ENCODE results near the gene KANK3.

Gene KANK3

GRCh38 chr19:8338835-8339234 lies 4.2 kb downstream of the KANK3 start:
- no peaks in the 10 kb centered on the region for H3K9me3 ChIP-seq
- no peaks in the 10 kb centered on the region for H3K36me3 ChIP-seq
- H3K4me3 ChIP-seq (ENCODE audit: low read depth in 1 of 2, low read length in 1 of 2): no peak overlapping the region
- no peak overlapping the region for H3K27ac ChIP-seq
- H3K4me1 ChIP-seq (ENCODE audit: control insufficient read depth in 1 of 2, insufficient read depth in 1 of 2, low read depth in 1 of 2, low read length in 1 of 2): no peaks in the 10 kb centered on the region
- no peak for TF ChIP-seq CTCF (IDR thresholded peaks at IDR 0.05)
- peaks cover 99% of the 10 kb centered on the region for H3K27me3 ChIP-seq

GRCh38 chr19:8337728-8338127 lies 5.3 kb downstream of the KANK3 start:
- peaks cover 99% of the 10 kb centered on the region for H3K27me3 ChIP-seq
- no peak overlapping the region for H3K27ac ChIP-seq

GRCh38 chr19:8336660-8337059 lies 6.4 kb downstream of the KANK3 start:
- no peak for TF ChIP-seq CTCF (IDR thresholded peaks at IDR 0.05)
- Histone ChIP-seq H3K36me3 (no peaks in the 10 kb centered on the region), H3K27ac (no peak overlapping the region), H3K4me1 (ENCODE audit: control insufficient read depth in 1 of 2, insufficient read depth in 1 of 2, low read depth in 1 of 2, low read length in 1 of 2) (no peaks in the 10 kb centered on the region), H3K27me3 (peaks cover 99% of the 10 kb centered on the region), H3K4me3 (ENCODE audit: low read depth in 1 of 2, low read length in 1 of 2) (no peak overlapping the region), H3K9me3 (no peaks in the 10 kb centered on the region)

More at GRCh38 chr19:8337728-8338127, 5.3 kb downstream of the KANK3 start:
- H3K4me3 ChIP-seq (ENCODE audit: low read depth in 1 of 2, low read length in 1 of 2): no peak overlapping the region
- no peaks in the 10 kb centered on the region for H3K36me3 ChIP-seq
- no peaks in the 10 kb centered on the region for H3K4me1 ChIP-seq (ENCODE audit: control insufficient read depth in 1 of 2, insufficient read depth in 1 of 2, low read depth in 1 of 2, low read length in 1 of 2)
- no peak for TF ChIP-seq CTCF (IDR thresholded peaks at IDR 0.05)
- H3K9me3 ChIP-seq: no peaks in the 10 kb centered on the region

GRCh38 chr19:8336072-8336569 lies 6.9 kb downstream of the KANK3 start:
- Histone ChIP-seq H3K27ac (no peak overlapping the region), H3K36me3 (no peaks in the 10 kb centered on the region), H3K4me1 (ENCODE audit: control insufficient read depth in 1 of 2, insufficient read depth in 1 of 2, low read depth in 1 of 2, low read length in 1 of 2) (no peaks in the 10 kb centered on the region), H3K4me3 (ENCODE audit: low read depth in 1 of 2, low read length in 1 of 2) (no peak overlapping the region), H3K9me3 (no peaks in the 10 kb centered on the region), H3K27me3 (peaks cover 99% of the 10 kb centered on the region)
- TF ChIP-seq CTCF (IDR thresholded peaks at IDR 0.05): no peak

- no peaks in the 10 kb centered on the region for H3K9me3 ChIP-seq
- H3K27me3 ChIP-seq: peaks cover 92% of the 10 kb centered on the region
- TF ChIP-seq CTCF (IDR thresholded peaks at IDR 0.05): no peak
- no peak overlapping the region for H3K27ac ChIP-seq
- H3K36me3 ChIP-seq: no peaks in the 10 kb centered on the region
- no peak overlapping the region for H3K4me3 ChIP-seq (ENCODE audit: low read depth in 1 of 2, low read length in 1 of 2)
- no peaks in the 10 kb centered on the region for H3K4me1 ChIP-seq (ENCODE audit: control insufficient read depth in 1 of 2, insufficient read depth in 1 of 2, low read depth in 1 of 2, low read length in 1 of 2)
Measured at GRCh38 chr19:8335343-8336071, 7.6 kb downstream of the KANK3 start.
